Fibroblast of villous mesenchyme (primary cell): Measurements from ENCODE around the gene HUS1. TPM values are rescaled to one million over a fixed set of nuclear protein-coding genes. Genes with fewer than 3 reads are reported as not detected.

Source experiments
- DNase-seq: peaks from one replicate; pipeline ENCODE4 v3.0.0-alpha.2; 2010; ENCODE audit warnings: low read depth
- H3K4me3 ChIP-seq: 2 replicates; pipeline ENCODE4 v1.5.1; 2011; ENCODE audit warnings: low read depth, mild to moderate bottlenecking, low read length
- total RNA-seq: library from RNA; depleted of rRNA; stranded (reverse); fragments of >200 nt; gene quantifications from 2 replicates; pipeline ENCODE4 v1.2.3, GENCODE V29; 2012
- TF ChIP-seq, protein P1 (sequence below): IDR thresholded peaks from 2 replicates; pipeline ENCODE4 v1.5.1; 2012; ENCODE audit warnings: low read depth, mild to moderate bottlenecking, low read length; ENCODE audit not compliant: insufficient read depth

The HUS1 gene
- total RNA-seq, 1 donor: 29.4 TPM

DNA sequence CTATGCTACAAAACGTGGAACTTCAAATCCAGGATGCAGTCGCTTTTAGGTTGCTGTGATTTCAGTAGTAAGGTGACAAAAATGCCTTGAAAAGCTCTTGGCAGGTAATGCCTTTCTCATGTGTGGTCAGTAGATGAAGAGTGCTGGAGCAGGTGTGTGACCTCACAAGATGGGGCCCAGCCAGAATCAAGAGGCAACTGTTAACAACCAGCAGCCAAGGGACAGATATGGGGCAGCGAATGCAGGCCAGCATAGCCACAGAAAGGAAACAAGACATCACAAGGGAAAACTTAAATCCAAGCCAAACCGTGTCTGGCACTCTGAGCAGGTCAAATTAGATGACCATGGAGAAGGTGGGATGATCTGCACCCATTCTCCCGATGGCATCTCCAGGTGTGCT is 12.3 kb downstream of the HUS1 start:
- no peak for DNase-seq
- H3K4me3 ChIP-seq: no peak overlapping the region
- TF ChIP-seq, protein P1, sequence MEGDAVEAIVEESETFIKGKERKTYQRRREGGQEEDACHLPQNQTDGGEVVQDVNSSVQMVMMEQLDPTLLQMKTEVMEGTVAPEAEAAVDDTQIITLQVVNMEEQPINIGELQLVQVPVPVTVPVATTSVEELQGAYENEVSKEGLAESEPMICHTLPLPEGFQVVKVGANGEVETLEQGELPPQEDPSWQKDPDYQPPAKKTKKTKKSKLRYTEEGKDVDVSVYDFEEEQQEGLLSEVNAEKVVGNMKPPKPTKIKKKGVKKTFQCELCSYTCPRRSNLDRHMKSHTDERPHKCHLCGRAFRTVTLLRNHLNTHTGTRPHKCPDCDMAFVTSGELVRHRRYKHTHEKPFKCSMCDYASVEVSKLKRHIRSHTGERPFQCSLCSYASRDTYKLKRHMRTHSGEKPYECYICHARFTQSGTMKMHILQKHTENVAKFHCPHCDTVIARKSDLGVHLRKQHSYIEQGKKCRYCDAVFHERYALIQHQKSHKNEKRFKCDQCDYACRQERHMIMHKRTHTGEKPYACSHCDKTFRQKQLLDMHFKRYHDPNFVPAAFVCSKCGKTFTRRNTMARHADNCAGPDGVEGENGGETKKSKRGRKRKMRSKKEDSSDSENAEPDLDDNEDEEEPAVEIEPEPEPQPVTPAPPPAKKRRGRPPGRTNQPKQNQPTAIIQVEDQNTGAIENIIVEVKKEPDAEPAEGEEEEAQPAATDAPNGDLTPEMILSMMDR: no peak

DNA sequence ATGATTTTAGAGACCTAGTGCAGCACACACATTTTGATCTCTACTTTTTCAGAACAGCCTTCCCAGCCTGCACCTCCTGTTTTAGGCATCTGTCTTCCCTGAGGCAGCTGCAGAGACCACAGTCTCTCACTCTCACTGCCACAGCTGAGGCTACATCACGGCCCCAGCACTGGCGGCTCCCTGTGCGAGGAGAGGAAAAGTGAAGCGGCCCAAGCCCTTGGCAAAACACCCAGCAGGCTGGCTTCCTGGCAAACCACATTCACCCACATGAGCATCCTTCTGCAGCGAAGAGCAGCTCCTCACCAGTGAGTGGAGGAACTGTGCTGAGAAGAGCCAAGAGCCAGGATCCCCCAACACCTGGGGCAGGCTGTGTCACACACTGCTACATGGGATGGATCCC is 14.0 kb downstream of the HUS1 start:
- no peak for DNase-seq

DNA sequence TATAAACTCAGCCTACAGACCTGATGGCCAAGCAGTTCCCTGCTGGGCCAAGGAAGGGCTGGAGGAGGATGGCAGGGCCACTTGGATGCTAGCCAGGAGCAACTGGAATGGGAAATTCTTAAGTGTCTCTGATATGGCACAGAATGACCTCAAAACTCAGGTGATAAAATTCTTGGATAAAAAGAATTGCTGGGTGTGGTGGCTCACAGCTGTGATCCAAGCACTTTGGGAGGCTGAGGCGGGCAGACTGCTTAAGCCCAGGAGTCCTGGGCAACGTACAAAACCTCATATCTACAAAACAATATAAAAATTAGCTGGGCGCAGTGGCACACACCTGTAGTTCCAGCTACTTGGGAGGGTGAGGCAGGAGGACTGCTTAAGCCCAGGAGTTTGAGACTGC is 17.2 kb downstream of the HUS1 start:
- no peak overlapping the region for H3K4me3 ChIP-seq
- no peak for DNase-seq
- TF ChIP-seq, protein P1: no peak

More for the DNA sequence above, 14.0 kb downstream of the HUS1 start:
- no peak overlapping the region for H3K4me3 ChIP-seq
- TF ChIP-seq, protein P1: no peak

DNA sequence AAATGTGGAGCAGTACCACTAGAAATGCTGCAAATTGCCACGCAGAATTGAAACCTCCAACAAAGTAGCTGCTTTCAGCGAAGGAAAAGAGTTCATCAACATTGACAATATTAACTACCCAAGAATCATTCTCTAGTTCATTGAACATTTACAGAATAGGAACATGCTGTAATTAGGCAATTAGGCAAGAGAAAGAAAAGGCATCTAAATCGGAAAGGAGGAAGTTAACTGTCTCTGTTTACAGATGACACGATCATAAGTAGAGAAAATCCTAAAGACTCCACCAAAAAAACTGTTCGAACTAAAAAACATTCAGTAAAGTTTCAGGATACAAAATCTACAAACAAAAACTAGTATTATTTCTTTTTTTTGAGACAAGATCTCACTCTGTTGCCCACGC is 22.3 kb downstream of the HUS1 start:
- TF ChIP-seq, protein P1: no peak
- no peak overlapping the region for H3K4me3 ChIP-seq
- DNase-seq: no peak

DNA sequence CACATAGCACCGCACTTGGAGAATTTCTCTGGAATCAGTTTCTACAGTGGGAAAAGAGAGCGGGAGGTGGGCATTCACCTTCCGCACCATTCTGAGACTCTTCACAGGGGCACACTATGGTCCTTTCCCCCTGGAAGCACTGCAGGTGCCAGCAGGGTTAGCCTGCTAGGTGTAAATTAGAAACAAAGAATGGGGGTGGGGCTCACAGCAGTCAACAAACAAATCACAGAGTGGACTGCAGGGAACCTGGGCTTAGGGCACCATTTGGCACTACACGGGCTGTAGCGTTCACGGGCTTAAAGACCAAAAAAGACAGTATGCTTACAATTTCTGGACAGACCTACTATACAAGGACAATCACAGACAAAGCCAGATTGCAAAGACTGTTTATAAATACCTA is 23.2 kb downstream of the HUS1 start:
- TF ChIP-seq, protein P1: no peak
- no peak overlapping the region for H3K4me3 ChIP-seq
- DNase-seq: no peak

DNA sequence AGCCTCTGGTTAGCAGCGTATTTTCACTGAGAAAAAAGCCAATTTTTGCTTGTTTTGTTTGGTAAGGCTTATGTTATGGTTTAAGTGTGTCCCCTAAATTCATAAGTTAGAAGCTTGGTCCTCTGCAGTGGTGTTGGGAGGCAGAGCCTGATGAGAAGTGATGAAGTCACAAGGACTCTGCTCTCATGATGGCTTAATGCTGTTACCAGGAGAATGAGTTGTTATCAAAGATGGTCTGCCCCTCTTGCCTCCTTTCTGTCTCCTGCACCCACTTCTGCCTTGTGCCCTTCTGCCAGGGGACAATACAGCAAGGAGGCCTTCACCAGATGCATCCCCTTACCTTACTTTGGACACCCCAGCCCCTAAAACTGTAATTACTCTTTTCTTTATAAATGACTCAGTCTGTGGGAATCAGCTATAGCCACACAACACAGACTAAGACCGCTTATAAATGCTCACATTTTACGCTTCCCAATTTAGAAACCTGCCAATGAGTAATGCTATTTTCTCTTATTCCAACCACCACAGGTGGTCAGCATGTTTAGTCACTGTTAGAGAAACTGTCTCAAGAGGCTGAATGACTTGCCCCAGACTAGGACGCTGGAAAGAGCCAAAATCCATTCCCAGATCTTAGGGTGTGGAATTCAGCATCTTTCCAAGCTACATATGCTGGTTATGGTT is 25.0 kb downstream of the HUS1 start:
- TF ChIP-seq, protein P1: no peak
- H3K4me3 ChIP-seq: no peak overlapping the region
- DNase-seq: no peak

DNA sequence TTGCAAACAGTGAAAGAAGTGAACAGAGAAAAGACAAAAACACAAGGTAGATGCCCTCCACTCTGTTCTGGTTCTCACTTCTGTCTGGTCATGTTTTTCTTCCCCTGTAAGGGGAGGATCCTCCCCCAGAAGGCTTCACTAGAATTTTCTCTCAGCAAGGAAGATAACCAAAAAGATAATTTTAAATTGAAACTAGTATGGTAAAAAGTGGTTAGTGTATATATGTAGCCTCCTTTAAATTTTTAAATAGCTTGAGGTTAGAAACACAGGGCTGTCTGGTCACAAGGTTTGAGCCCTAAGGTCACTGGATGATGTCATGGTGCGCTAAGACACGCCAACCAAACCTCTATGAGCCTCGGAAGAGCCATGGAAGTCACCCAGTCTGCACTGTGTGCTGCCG is 25.6 kb downstream of the HUS1 start:
- TF ChIP-seq, protein P1: no peak
- H3K4me3 ChIP-seq: no peak overlapping the region
- DNase-seq: no peak
